ENCODE measurements around the gene NEDD8. TPM values are rescaled to one million over a fixed set of nuclear protein-coding genes. Genes with fewer than 3 reads are reported as not detected.
A peak's percentile ranks its signal among the peaks of the same experiment; 100 is the strongest.

NEDD8 gene
- total RNA-seq, 1 donor from 2014 or later = 191 TPM

- Mint-ChIP-seq H3K27ac (ENCODE audit: unreplicated experiment) (peak overlapping the region; percentile 98), H3K4me1 (peaks cover 40% of the 10 kb centered on the region), H3K4me3 (peak overlapping the region; percentile 96), H3K36me3 (ENCODE audit: low read depth) (peaks cover 27% of the 10 kb centered on the region), H3K9me3 (no peaks in the 10 kb centered on the region), H3K27me3 (ENCODE audit: low read depth) (no peaks in the 10 kb centered on the region)
- no peak for DNase-seq (ENCODE audit: low read depth, low spot score)
- TF ChIP-seq CTCF (conservative IDR thresholded peaks at IDR 0.05) = no peak
Measured at GRCh38 chr14:24196071-24197055, 35.8 kb downstream of the NEDD8 start.

DNA sequence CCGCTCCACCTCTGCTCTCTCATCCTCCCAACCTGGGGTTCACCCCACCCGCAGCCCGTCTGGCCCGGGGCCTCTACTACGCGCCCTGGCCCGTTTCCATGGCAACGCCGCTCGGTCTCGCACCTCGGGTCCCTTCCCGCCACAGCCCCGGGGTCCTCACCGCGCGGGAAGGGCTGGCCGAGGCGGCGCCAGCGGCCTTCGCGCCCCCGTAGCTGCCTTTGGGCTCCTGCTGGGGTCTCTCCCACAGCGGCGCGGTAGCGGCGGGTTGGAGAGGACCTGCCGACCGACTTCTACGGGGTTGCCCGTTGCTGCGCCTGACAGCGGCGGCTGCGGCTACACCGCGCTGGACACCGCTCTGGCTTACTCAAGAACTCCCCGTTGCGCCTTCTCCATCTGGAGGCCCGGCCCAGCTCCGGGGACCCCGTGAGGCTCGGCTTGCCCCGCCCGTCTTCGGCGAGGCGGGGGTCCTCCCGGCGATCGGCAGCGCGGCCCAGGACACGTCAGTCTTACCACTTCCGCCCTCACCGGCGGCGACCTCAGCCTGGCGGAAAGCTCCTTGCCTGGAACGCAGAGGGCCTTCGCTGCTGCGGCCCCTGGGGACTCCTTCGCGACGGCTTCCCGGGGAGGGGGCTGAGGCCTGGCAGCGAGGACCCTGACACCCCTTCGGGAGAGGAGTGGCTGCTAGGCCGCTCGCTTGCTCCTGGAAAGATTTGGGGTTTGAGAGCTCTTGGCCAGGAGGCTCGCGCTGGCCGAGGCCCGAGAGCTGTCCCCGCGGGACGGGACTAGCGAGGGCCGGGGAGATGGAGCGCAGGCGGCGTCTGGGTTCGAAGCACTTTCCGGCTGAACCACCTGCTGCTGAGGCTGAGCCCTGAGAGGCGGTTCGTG is 36.7 kb downstream of the NEDD8 start, which contains the start of gene TM9SF1:
Gene TM9SF1 (minus strand): TSS at position 256 of the 885 bp plus-strand sequence. CDS start 422 bp downstream, outside the sequence.
- Mint-ChIP-seq H3K9me3 (no peaks in the 10 kb centered on the region), H3K4me1 (peaks cover 40% of the 10 kb centered on the region), H3K27me3 (ENCODE audit: low read depth) (no peaks in the 10 kb centered on the region), H3K27ac (ENCODE audit: unreplicated experiment) (peak within 1 kb of the TSS; percentile 98), H3K36me3 (ENCODE audit: low read depth) (peaks cover 26% of the 10 kb centered on the region), H3K4me3 (peak within 1 kb of the TSS; percentile 96)
- peak; percentile 75 for DNase-seq (ENCODE audit: low read depth, low spot score)
- TF ChIP-seq CTCF (conservative IDR thresholded peaks at IDR 0.05) = no peak

DNA sequence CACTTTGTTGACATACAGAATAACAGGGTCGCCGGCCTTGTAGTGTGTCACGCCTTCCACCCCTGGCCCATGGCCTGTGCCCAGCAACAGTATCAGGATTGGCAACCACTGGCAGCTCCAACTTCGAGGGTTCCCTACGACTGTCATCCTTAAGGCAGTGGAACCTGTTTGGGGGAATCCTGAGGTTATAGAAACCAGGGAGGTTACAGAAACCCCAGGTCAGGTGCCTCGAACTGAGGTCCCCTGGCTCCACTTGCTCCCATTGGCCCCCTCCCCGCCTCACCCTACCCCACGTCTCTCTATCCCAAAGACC is 37.3 kb downstream of the NEDD8 start:
- Mint-ChIP-seq H3K4me3 (peak overlapping the region; percentile 96), H3K36me3 (ENCODE audit: low read depth) (peaks cover 24% of the 10 kb centered on the region), H3K9me3 (no peaks in the 10 kb centered on the region), H3K4me1 (peaks cover 40% of the 10 kb centered on the region), H3K27me3 (ENCODE audit: low read depth) (no peaks in the 10 kb centered on the region), H3K27ac (ENCODE audit: unreplicated experiment) (peak overlapping the region; percentile 87)
- no peak for DNase-seq (ENCODE audit: low read depth, low spot score)
- no peak for TF ChIP-seq CTCF (conservative IDR thresholded peaks at IDR 0.05)

GRCh38 chr14:24194186-24194872 is 37.8 kb downstream of the NEDD8 start:
- Mint-ChIP-seq H3K4me3 (peak overlapping the region; percentile 96), H3K27ac (ENCODE audit: unreplicated experiment) (peak overlapping the region; percentile 87), H3K9me3 (no peaks in the 10 kb centered on the region), H3K4me1 (peaks cover 41% of the 10 kb centered on the region), H3K27me3 (ENCODE audit: low read depth) (no peaks in the 10 kb centered on the region), H3K36me3 (ENCODE audit: low read depth) (peaks cover 23% of the 10 kb centered on the region)
- DNase-seq (ENCODE audit: low read depth, low spot score) = no peak
- no peak for TF ChIP-seq CTCF (conservative IDR thresholded peaks at IDR 0.05)

GRCh38 chr14:24192933-24193332 is 39.2 kb downstream of the NEDD8 start:
- TF ChIP-seq CTCF (conservative IDR thresholded peaks at IDR 0.05) = no peak
- H3K4me3 Mint-ChIP-seq = peak overlapping the region; percentile 63
- no peaks in the 10 kb centered on the region for H3K9me3 Mint-ChIP-seq
- no peak for DNase-seq (ENCODE audit: low read depth, low spot score)
- H3K27me3 Mint-ChIP-seq (ENCODE audit: low read depth) = peaks cover 3% of the 10 kb centered on the region
- H3K27ac Mint-ChIP-seq (ENCODE audit: unreplicated experiment) = no peak overlapping the region
- peaks cover 15% of the 10 kb centered on the region for H3K36me3 Mint-ChIP-seq (ENCODE audit: low read depth)
- H3K4me1 Mint-ChIP-seq = peaks cover 46% of the 10 kb centered on the region
